Measurements from ENCODE around the gene SHISA4. TPM values are rescaled to one million over a fixed set of nuclear protein-coding genes. Genes with fewer than 3 reads are reported as not detected.

The SHISA4 gene
- total and polyA plus RNA-seq, 2 of the 8 experiments (the other 6 are each of a cell fraction or from before 2014, with no cell fraction given), result 7.8 to 28.9 TPM

DNA sequence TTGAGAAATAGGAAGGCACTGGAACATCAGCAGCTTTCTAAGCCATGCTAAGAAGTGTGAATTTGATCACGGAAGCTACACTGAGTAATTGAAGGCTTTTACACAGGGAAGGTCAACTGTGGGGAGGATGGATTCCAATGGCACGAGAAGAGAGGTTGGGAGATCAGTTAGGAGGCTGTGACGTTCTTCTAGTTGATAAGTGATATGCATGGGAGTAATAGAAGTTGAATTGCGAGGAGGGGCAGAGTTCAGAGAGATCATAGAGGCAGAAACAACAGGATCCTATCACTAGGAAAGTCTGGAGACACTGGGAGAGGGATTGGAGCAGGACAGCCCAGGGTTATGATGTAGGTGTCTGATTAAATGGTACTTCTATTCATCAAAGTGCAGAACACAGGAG, 41.4 kb downstream of the SHISA4 start (continued):
- no peak for TF ChIP-seq ZNF274 (IDR thresholded peaks at IDR 0.05; ENCODE audit: borderline replicate concordance, extremely low read depth, low read length)
- no peak for TF ChIP-seq RBBP5 (IDR thresholded peaks at IDR 0.05; ENCODE audit: borderline replicate concordance, low read depth, low read length)
- TF ChIP-seq TBP (IDR thresholded peaks at IDR 0.05; ENCODE audit: low read depth, low read length), result no peak
- TF ChIP-seq, protein P1, sequence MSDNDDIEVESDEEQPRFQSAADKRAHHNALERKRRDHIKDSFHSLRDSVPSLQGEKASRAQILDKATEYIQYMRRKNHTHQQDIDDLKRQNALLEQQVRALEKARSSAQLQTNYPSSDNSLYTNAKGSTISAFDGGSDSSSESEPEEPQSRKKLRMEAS (IDR thresholded peaks at IDR 0.05), result no peak
- TF ChIP-seq PHF8 (conservative IDR thresholded peaks at IDR 0.05; ENCODE audit: low read depth, low read length), result no peak
- no peak for TF ChIP-seq NRF1 (IDR thresholded peaks at IDR 0.05; ENCODE audit: low read depth, low read length)
- no peak for TF ChIP-seq CBX8 (IDR thresholded peaks at IDR 0.05; ENCODE audit: borderline replicate concordance, low read depth, low read length)

All from H1 (cell line).